Thyroid gland (tissue), 4 donors: ENCODE measurements around the gene PLEKHA8. TPM values are rescaled to one million over a fixed set of nuclear protein-coding genes. Genes with fewer than 3 reads are reported as not detected.

Experiments used
- DNase-seq, 2 donors: peaks; one replicate each; pipeline ENCODE4 v3.0.0-alpha.2; 2019
- H3K27ac ChIP-seq, 3 donors: fragments of 200-600 bp; sonication (generic); 1 replicate in 2 of 3; 2 replicates in 1 of 3; pipeline ENCODE4 v1.5.1; 2016 to 2019; ENCODE audit warnings: mild to moderate bottlenecking in 1 of 3, moderate library complexity in 1 of 3
- H3K27me3 ChIP-seq: fragments of 200-600 bp; sonication (generic); one replicate; pipeline ENCODE4 v1.5.1; 2019
- H3K36me3 ChIP-seq, 2 donors: fragments of 200-600 bp; sonication (generic); one replicate each; pipeline ENCODE4 v1.5.1; 2016 to 2019
- H3K4me1 ChIP-seq, 2 donors: fragments of 200-600 bp; sonication (generic); one replicate each; pipeline ENCODE4 v1.5.1; 2017 to 2019
- H3K4me3 ChIP-seq, 3 donors: fragments of 200-600 bp; sonication (generic); replicated peaks in 1 of 3; 1 replicate in 2 of 3; 2 replicates in 1 of 3; pipeline ENCODE4 v1.5.1; 2016; ENCODE audit warnings: mild to moderate bottlenecking in 1 of 3
- H3K9me3 ChIP-seq: fragments of 200-600 bp; sonication (generic); one replicate; pipeline ENCODE4 v1.5.1; 2017
- POLR2A ChIP-seq, 2 donors: fragments of 450-650 bp; IDR thresholded peaks; one replicate each; pipeline ENCODE4 v1.6.1; 2017; ENCODE audit warnings: antibody characterized with exemption in 2 of 2, mild to moderate bottlenecking in 2 of 2, moderate library complexity in 1 of 2
- WGBS, 2 donors: methylation state at CpG; one replicate each; pipeline ENCODE4 v1.1.5; 2017; 5-methylcytosine and 5-hydroxymethylcytosine counted together
- intact Hi-C: fragments of 100-400 bp; cut with DNase I; formaldehyde crosslinking; loops from one replicate; pipeline ENCODE4 v1.15.1; 2023
- total RNA-seq, 4 donors: library from RNA; depleted of rRNA; stranded (reverse); fragments of >200 nt; gene quantifications; one replicate each; pipeline ENCODE4 v1.2.3, GENCODE V29; 2016
- TF ChIP-seq, protein P1 (sequence below), 6 experiments: fragments of 200-600 bp in 3 of 6; fragments of 450-650 bp in 3 of 6; sonication (generic) in 3 of 6; IDR thresholded peaks; one replicate each; pipeline ENCODE4 v1.5.1; 2016 to 2019; ENCODE audit warnings: antibody characterized with exemption in 6 of 6, mild to moderate bottlenecking in 2 of 6, inconsistent platforms in 1 of 6, moderate library complexity in 1 of 6

Gene PLEKHA8
- total RNA-seq, 4 donors from 2014 or later: 7.1 to 13.3 (median 8.8) TPM

DNA sequence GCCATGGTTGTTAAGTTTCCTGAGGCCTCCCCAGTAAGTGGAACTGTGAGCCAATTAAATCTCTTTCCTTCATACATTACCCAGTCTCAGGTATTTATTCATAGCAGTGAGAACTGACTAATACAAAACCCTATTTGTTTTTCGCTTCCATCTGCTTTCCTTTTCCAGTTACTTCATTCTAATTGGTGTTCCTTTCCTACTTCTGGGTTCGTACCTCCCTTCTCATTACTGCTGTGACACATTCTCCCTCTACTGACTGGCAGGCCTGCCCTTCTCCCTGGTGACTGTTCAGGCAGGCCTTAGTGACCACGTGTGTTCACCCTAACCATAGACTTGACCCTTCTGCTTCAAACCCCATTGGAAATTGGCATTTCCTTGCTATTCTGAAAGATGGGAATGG is 144.2 kb downstream of the PLEKHA8 start:
- H3K27ac ChIP-seq: peak overlapping the region in 2 of 3 donors; percentile 8 to 41
- H3K4me1 ChIP-seq: peaks cover 5 to 26% of the 10 kb centered on the region in 2 donors
- H3K9me3 ChIP-seq: no peaks in the 10 kb centered on the region
- H3K36me3 ChIP-seq: no peaks in the 10 kb centered on the region
- 88 to 90% methylated on average over 3 of the region's 3 CpGs for WGBS, 2 donors
- no peaks in the 10 kb centered on the region for H3K27me3 ChIP-seq
- TF ChIP-seq POLR2A (IDR thresholded peaks at IDR 0.05): no peak
- TF ChIP-seq, protein P1, sequence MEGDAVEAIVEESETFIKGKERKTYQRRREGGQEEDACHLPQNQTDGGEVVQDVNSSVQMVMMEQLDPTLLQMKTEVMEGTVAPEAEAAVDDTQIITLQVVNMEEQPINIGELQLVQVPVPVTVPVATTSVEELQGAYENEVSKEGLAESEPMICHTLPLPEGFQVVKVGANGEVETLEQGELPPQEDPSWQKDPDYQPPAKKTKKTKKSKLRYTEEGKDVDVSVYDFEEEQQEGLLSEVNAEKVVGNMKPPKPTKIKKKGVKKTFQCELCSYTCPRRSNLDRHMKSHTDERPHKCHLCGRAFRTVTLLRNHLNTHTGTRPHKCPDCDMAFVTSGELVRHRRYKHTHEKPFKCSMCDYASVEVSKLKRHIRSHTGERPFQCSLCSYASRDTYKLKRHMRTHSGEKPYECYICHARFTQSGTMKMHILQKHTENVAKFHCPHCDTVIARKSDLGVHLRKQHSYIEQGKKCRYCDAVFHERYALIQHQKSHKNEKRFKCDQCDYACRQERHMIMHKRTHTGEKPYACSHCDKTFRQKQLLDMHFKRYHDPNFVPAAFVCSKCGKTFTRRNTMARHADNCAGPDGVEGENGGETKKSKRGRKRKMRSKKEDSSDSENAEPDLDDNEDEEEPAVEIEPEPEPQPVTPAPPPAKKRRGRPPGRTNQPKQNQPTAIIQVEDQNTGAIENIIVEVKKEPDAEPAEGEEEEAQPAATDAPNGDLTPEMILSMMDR (IDR thresholded peaks at IDR 0.05): no peak
- no peak overlapping the region for H3K4me3 ChIP-seq
- intact Hi-C loops: loop anchor here (10.0 kb wide), 1 partner anchor 102 kb away; no protein-coding TSS in a partner anchor
- no peak for DNase-seq

DNA sequence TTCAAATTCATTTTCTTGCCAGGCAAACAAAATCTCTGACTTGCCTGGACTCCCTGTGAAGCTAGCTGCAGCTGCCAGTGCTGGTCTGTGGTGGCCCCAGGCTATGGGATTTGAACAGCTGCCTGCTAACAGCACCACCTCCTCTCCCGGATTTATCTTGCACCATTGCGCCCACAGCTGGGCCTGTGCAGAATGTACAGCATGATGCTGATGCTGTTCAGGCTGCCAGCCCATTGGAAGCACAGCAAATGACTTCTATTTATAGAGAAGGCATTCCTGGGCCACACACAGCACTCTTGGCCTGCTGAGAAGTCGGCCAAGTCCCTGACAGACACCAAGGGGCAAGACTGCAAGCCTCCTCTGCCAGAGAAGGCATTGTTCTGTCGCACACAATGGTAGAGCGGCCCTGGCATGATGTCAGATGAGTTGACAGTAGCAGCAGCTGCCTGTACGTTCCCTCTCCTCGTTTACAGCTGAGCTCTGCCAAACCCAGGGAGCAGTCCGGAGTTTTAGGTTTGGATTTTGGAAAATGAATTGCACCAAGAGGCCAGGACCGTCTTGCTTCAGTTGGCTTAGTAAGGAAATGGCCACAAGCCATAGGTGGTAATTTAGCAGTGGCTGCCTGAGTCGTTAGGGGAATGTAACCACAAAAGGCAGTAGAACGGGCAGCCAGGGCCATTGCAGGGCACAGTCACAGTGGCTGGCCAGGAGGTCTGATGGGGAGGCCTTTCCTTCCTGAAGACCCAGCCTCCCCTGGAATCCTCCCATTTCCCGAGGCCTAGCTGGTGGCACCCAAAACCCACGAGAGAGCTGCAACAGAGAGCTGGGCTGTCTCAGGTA is 145.1 kb downstream of the PLEKHA8 start:
- Histone ChIP-seq H3K4me3 (no peak overlapping the region), H3K36me3 (no peaks in the 10 kb centered on the region), H3K9me3 (no peaks in the 10 kb centered on the region), H3K27ac (peak overlapping the region in 2 of 3 donors; percentile 8 to 41), H3K4me1 (peaks cover 5 to 26% of the 10 kb centered on the region in 2 donors), H3K27me3 (no peaks in the 10 kb centered on the region)
- DNase-seq: peak in 1 of 2 donors; percentile 25
- WGBS, 2 donors: 60 to 74% methylated on average over 10 to 13 of the region's 13 CpGs
- intact Hi-C loops: loop anchor here (10.0 kb wide), 1 partner anchor 102 kb away; no protein-coding TSS in a partner anchor
- TF ChIP-seq, protein P1 (IDR thresholded peaks at IDR 0.05): no peak
- TF ChIP-seq POLR2A (IDR thresholded peaks at IDR 0.05): no peak

DNA sequence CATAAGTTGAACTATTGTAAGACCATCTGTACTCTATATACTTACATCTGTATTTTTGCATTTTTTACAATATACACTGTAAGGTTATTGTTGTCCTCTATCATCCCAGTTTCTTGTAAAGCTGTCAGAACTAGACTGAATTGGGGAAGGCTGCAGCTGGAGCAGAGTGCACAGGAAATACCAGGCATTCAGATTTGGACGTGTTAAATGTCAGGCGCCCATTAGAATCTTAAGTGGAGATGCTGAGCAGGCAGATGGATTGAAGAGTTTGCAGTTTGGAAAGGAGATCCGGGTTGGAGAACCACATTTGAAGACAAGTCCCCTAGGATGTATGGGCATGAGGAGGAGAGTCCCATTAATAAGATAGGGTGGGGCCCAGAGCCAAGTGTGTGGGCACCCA is 147.0 kb downstream of the PLEKHA8 start:
- intact Hi-C loops: loop anchor here (10.0 kb wide), 1 partner anchor 100 kb away; no protein-coding TSS in a partner anchor
- no peaks in the 10 kb centered on the region for H3K27me3 ChIP-seq
- no peak overlapping the region for H3K4me3 ChIP-seq
- TF ChIP-seq POLR2A (IDR thresholded peaks at IDR 0.05): no peak
- TF ChIP-seq, protein P1 (IDR thresholded peaks at IDR 0.05): no peak
- no peak for DNase-seq
- WGBS, 2 donors: 48 to 53% methylated on average over 3 of the region's 3 CpGs
- H3K4me1 ChIP-seq: peaks cover 5 to 26% of the 10 kb centered on the region in 2 donors
- no peaks in the 10 kb centered on the region for H3K36me3 ChIP-seq
- H3K27ac ChIP-seq: no peak overlapping the region
- no peaks in the 10 kb centered on the region for H3K9me3 ChIP-seq

DNA sequence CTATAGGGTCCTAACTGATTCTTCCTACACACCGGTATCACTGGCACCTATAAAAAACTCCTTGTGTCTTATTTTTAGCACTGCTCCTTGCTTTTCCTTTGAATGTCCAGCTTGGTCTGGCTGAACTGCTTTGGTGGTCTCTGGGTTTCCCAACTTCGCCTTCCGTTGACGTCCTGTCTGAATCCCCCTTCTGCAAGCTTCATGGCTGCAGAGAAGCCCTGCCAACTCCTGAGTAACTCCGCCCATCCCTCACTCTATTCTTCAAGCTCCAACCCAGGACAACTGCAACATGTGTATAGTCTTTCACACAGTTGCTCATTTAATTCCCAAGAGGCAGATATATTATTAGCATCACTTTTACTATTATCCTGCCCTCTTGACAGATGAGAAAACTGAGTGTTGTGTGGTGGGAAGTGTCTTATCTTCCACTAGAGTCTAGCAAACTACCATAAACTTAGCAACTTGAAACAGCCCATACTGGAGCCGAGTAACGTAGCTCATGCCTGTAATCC is 147.5 kb downstream of the PLEKHA8 start:
- H3K4me1 ChIP-seq: peaks cover 10 to 28% of the 10 kb centered on the region in 2 donors
- TF ChIP-seq POLR2A (IDR thresholded peaks at IDR 0.05): no peak
- TF ChIP-seq, protein P1 (IDR thresholded peaks at IDR 0.05): no peak
- H3K27me3 ChIP-seq: no peaks in the 10 kb centered on the region
- DNase-seq: no peak
- no peaks in the 10 kb centered on the region for H3K9me3 ChIP-seq
- intact Hi-C loops: loop anchor here (10.0 kb wide), 1 partner anchor 99 kb away; no protein-coding TSS in a partner anchor
- 87 to 93% methylated on average over 7 of the region's 7 CpGs for WGBS, 2 donors
- H3K36me3 ChIP-seq: no peaks in the 10 kb centered on the region
- H3K4me3 ChIP-seq: no peak overlapping the region
- H3K27ac ChIP-seq: no peak overlapping the region
